Activated naive CD8-positive, alpha-beta T cell treated with anti-CD3 and anti-CD28 coated beads, Interleukin-2, amount 50 U/mL, for 24 hours (primary cell): Measurements from ENCODE around the gene DHRS12.

Experiments
- ATAC-seq: fragments of 150-1000 bp; cut with Tn5 transposase; one replicate; pipeline ENCODE4 v1.10.0; 2021
- DNase-seq: peaks from one replicate; pipeline ENCODE4 v3.0.0; 2021
- H3K27ac Mint-ChIP-seq: one replicate; pipeline ENCODE4 v1.8.0; 2021; ENCODE audit warnings: mild to moderate bottlenecking, mixed read lengths
- H3K27me3 Mint-ChIP-seq: one replicate; pipeline ENCODE4 v1.8.0; 2021; ENCODE audit warnings: mixed read lengths
- H3K36me3 Mint-ChIP-seq: one replicate; pipeline ENCODE4 v1.8.0; 2021; ENCODE audit warnings: low read depth, mixed read lengths
- H3K4me1 Mint-ChIP-seq: one replicate; pipeline ENCODE4 v1.8.0; 2021; ENCODE audit warnings: mixed read lengths
- H3K4me3 Mint-ChIP-seq: one replicate; pipeline ENCODE4 v1.8.0; 2021; ENCODE audit warnings: mild to moderate bottlenecking, moderate library complexity, mixed read lengths
- H3K9me3 Mint-ChIP-seq: one replicate; pipeline ENCODE4 v1.8.0; 2021; ENCODE audit warnings: mixed read lengths

DHRS12 gene

GRCh38 chr13:51821606-51822005, 17.6 kb upstream of the DHRS12 start:
- no peaks in the 10 kb centered on the region for H3K27me3 Mint-ChIP-seq
- H3K9me3 Mint-ChIP-seq, result no peaks in the 10 kb centered on the region
- H3K36me3 Mint-ChIP-seq, result no peaks in the 10 kb centered on the region
- H3K4me1 Mint-ChIP-seq, result peaks cover 97% of the 10 kb centered on the region
- peak overlapping the region; percentile 96 for H3K27ac Mint-ChIP-seq
- peak overlapping the region; percentile 67 for H3K4me3 Mint-ChIP-seq
- DNase-seq (no peak), ATAC-seq (no peak)

- no peaks in the 10 kb centered on the region for H3K9me3 Mint-ChIP-seq
- peak overlapping the region; percentile 96 for H3K27ac Mint-ChIP-seq
- peaks cover 97% of the 10 kb centered on the region for H3K4me1 Mint-ChIP-seq
- no peaks in the 10 kb centered on the region for H3K27me3 Mint-ChIP-seq
- ATAC-seq, result no peak
- DNase-seq, result no peak
- no peaks in the 10 kb centered on the region for H3K36me3 Mint-ChIP-seq
- H3K4me3 Mint-ChIP-seq, result peak overlapping the region; percentile 67
Measured at GRCh38 chr13:51820016-51820597, 16.1 kb upstream of the DHRS12 start.

GRCh38 chr13:51819544-51819943, 15.6 kb upstream of the DHRS12 start:
- no peaks in the 10 kb centered on the region for H3K27me3 Mint-ChIP-seq
- DNase-seq (no peak), ATAC-seq (no peak)
- H3K36me3 Mint-ChIP-seq, result no peaks in the 10 kb centered on the region
- H3K4me1 Mint-ChIP-seq, result peaks cover 97% of the 10 kb centered on the region
- peak overlapping the region; percentile 96 for H3K27ac Mint-ChIP-seq
- H3K4me3 Mint-ChIP-seq, result peak overlapping the region; percentile 67
- no peaks in the 10 kb centered on the region for H3K9me3 Mint-ChIP-seq

- Mint-ChIP-seq H3K4me3 (peak overlapping the region; percentile 67), H3K4me1 (peaks cover 97% of the 10 kb centered on the region), H3K27me3 (no peaks in the 10 kb centered on the region), H3K36me3 (no peaks in the 10 kb centered on the region), H3K27ac (peak overlapping the region; percentile 96), H3K9me3 (no peaks in the 10 kb centered on the region)
- DNase-seq (peak; percentile 67), ATAC-seq (peak; percentile 68)
Measured at GRCh38 chr13:51818781-51819511, 15.0 kb upstream of the DHRS12 start.

- peak overlapping the region; percentile 67 for H3K4me3 Mint-ChIP-seq
- H3K27me3 Mint-ChIP-seq, result no peaks in the 10 kb centered on the region
- no peaks in the 10 kb centered on the region for H3K36me3 Mint-ChIP-seq
- no peaks in the 10 kb centered on the region for H3K9me3 Mint-ChIP-seq
- peaks cover 97% of the 10 kb centered on the region for H3K4me1 Mint-ChIP-seq
- ATAC-seq (no peak), DNase-seq (no peak)
- H3K27ac Mint-ChIP-seq, result peak overlapping the region; percentile 96
Measured at GRCh38 chr13:51818276-51818675, 14.3 kb upstream of the DHRS12 start.

- no peaks in the 10 kb centered on the region for H3K27me3 Mint-ChIP-seq
- no peaks in the 10 kb centered on the region for H3K36me3 Mint-ChIP-seq
- H3K4me3 Mint-ChIP-seq, result peak overlapping the region; percentile 5
Measured at GRCh38 chr13:51817717-51818116, 13.8 kb upstream of the DHRS12 start.

GRCh38 chr13:51816604-51817249, 12.8 kb upstream of the DHRS12 start:
- DNase-seq (no peak), ATAC-seq (no peak)
- Mint-ChIP-seq H3K4me3 (no peak overlapping the region), H3K27me3 (no peaks in the 10 kb centered on the region), H3K9me3 (no peaks in the 10 kb centered on the region), H3K4me1 (peaks cover 94% of the 10 kb centered on the region), H3K27ac (no peak overlapping the region), H3K36me3 (no peaks in the 10 kb centered on the region)

More at GRCh38 chr13:51817717-51818116, 13.8 kb upstream of the DHRS12 start:
- no peak for ATAC-seq
- Mint-ChIP-seq H3K4me1 (peaks cover 94% of the 10 kb centered on the region), H3K27ac (peak overlapping the region; percentile 96), H3K9me3 (no peaks in the 10 kb centered on the region)
- DNase-seq, result no peak

GRCh38 chr13:51815848-51816247, 11.9 kb upstream of the DHRS12 start:
- DNase-seq, result no peak
- Mint-ChIP-seq H3K4me1 (peaks cover 90% of the 10 kb centered on the region), H3K36me3 (no peaks in the 10 kb centered on the region), H3K9me3 (no peaks in the 10 kb centered on the region), H3K27ac (peak overlapping the region; percentile 67), H3K27me3 (no peaks in the 10 kb centered on the region), H3K4me3 (no peak overlapping the region)
- ATAC-seq, result no peak

- peak overlapping the region; percentile 67 for H3K27ac Mint-ChIP-seq
- peak; percentile 79 for DNase-seq
- peaks cover 82% of the 10 kb centered on the region for H3K4me1 Mint-ChIP-seq
- H3K4me3 Mint-ChIP-seq, result peak overlapping the region; percentile 62
- peak; percentile 48 for ATAC-seq
- no peaks in the 10 kb centered on the region for H3K27me3 Mint-ChIP-seq
- H3K36me3 Mint-ChIP-seq, result no peaks in the 10 kb centered on the region
- H3K9me3 Mint-ChIP-seq, result no peaks in the 10 kb centered on the region
Measured at GRCh38 chr13:51814825-51815650, 11.1 kb upstream of the DHRS12 start.

- no peak for DNase-seq
- no peak overlapping the region for H3K4me3 Mint-ChIP-seq
- no peaks in the 10 kb centered on the region for H3K27me3 Mint-ChIP-seq
- H3K27ac Mint-ChIP-seq, result peak overlapping the region; percentile 3
- H3K36me3 Mint-ChIP-seq, result peaks cover 4% of the 10 kb centered on the region
- H3K4me1 Mint-ChIP-seq, result peaks cover 73% of the 10 kb centered on the region
- ATAC-seq, result no peak
- no peaks in the 10 kb centered on the region for H3K9me3 Mint-ChIP-seq
Measured at GRCh38 chr13:51814071-51814470, 10.1 kb upstream of the DHRS12 start.

- H3K27ac Mint-ChIP-seq, result peak overlapping the region; percentile 69
- H3K4me1 Mint-ChIP-seq, result peaks cover 56% of the 10 kb centered on the region
- no peaks in the 10 kb centered on the region for H3K27me3 Mint-ChIP-seq
- ATAC-seq (peak; percentile 78), DNase-seq (peak; percentile 54)
- H3K4me3 Mint-ChIP-seq, result no peak overlapping the region
- H3K9me3 Mint-ChIP-seq, result no peaks in the 10 kb centered on the region
- H3K36me3 Mint-ChIP-seq, result peaks cover 9% of the 10 kb centered on the region
Measured at GRCh38 chr13:51811920-51812451, 8.0 kb upstream of the DHRS12 start.

- no peak overlapping the region for H3K4me3 Mint-ChIP-seq
- peaks cover 9% of the 10 kb centered on the region for H3K36me3 Mint-ChIP-seq
- H3K27ac Mint-ChIP-seq, result no peak overlapping the region
- no peak for ATAC-seq
- no peaks in the 10 kb centered on the region for H3K27me3 Mint-ChIP-seq
- H3K4me1 Mint-ChIP-seq, result peaks cover 54% of the 10 kb centered on the region
- DNase-seq, result no peak
- H3K9me3 Mint-ChIP-seq, result no peaks in the 10 kb centered on the region
Measured at GRCh38 chr13:51811046-51811445, 7.1 kb upstream of the DHRS12 start.

GRCh38 chr13:51808811-51809210, 4.8 kb upstream of the DHRS12 start:
- Mint-ChIP-seq H3K4me1 (peaks cover 51% of the 10 kb centered on the region), H3K4me3 (no peak overlapping the region), H3K27ac (peak overlapping the region; percentile 42), H3K27me3 (no peaks in the 10 kb centered on the region), H3K36me3 (peaks cover 9% of the 10 kb centered on the region), H3K9me3 (no peaks in the 10 kb centered on the region)
- no peak for DNase-seq
- ATAC-seq, result no peak

GRCh38 chr13:51807041-51807440, 3.1 kb upstream of the DHRS12 start:
- ATAC-seq (no peak), DNase-seq (no peak)
- Mint-ChIP-seq H3K27ac (no peak overlapping the region), H3K4me1 (peaks cover 52% of the 10 kb centered on the region), H3K9me3 (no peaks in the 10 kb centered on the region), H3K27me3 (no peaks in the 10 kb centered on the region), H3K4me3 (no peak overlapping the region), H3K36me3 (peaks cover 9% of the 10 kb centered on the region)
